Measurements from ENCODE around the gene ZNF132. TPM values are rescaled to one million over a fixed set of nuclear protein-coding genes. Genes with fewer than 3 reads are reported as not detected.

Gene ZNF132
- total RNA-seq, 1 experiment from 2014 or later: 2.6 TPM

DNA sequence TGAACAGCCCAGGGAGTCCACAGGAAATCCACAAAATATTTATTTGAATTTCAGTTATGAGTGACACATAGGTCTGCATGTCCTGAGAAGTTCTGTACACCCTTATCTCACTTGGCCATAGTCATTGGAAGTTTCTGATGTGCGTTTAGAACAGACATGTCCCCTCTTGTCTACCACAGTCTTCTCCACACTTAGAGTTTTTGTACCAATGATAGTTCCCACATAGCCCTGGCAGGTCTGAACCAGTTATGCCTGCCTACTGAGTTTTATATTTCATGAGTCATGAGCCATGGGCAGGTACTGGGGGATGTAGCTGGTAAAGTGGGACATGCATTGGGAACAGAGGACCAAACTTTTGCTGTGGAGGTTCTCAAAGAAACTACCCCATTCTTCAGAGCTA is 11.3 kb downstream of the ZNF132 start:
- Mint-ChIP-seq H3K27me3 (ENCODE audit: low read depth) (peaks cover 60% of the 10 kb centered on the region), H3K27ac (no peak overlapping the region), H3K9me3 (peaks cover 80% of the 10 kb centered on the region), H3K4me3 (no peak overlapping the region), H3K4me1 (no peaks in the 10 kb centered on the region), H3K36me3 (peaks cover 39% of the 10 kb centered on the region)
- no peak for ATAC-seq
- ChIA-PET CTCF (no interaction called here), POLR2A (no interaction called here)
- TF ChIP-seq RORB (CRISPR knock-in tag; IDR thresholded peaks at IDR 0.05): no peak
- TF ChIP-seq, protein P1, sequence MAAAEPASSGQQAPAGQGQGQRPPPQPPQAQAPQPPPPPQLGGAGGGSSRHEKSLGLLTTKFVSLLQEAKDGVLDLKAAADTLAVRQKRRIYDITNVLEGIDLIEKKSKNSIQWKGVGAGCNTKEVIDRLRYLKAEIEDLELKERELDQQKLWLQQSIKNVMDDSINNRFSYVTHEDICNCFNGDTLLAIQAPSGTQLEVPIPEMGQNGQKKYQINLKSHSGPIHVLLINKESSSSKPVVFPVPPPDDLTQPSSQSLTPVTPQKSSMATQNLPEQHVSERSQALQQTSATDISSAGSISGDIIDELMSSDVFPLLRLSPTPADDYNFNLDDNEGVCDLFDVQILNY (CRISPR knock-in tag; IDR thresholded peaks at IDR 0.05): no peak
- DNase-seq (ENCODE audit: low spot score): no peak

DNA sequence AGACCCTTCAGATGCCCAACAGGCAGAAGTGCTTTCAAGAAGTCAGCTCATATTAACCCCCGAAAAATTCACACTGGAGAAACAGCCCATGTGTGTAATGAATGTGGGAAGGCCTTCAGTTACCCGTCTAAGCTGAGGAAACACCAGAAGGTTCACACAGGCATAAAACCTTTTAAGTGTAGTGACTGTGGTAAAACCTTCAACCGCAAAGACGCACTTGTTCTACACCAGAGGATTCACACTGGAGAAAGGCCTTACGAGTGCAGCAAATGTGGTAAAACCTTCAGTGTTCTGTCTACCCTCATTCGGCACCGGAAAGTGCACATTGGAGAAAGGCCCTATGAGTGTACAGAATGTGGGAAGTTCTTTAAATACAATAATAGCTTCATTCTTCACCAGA is 22.9 kb downstream of the ZNF132 start:
- ATAC-seq (no peak), DNase-seq (ENCODE audit: low spot score) (no peak)
- Mint-ChIP-seq H3K4me1 (no peaks in the 10 kb centered on the region), H3K27ac (no peak overlapping the region), H3K4me3 (no peak overlapping the region), H3K9me3 (no peaks in the 10 kb centered on the region), H3K36me3 (peaks cover 21% of the 10 kb centered on the region), H3K27me3 (ENCODE audit: low read depth) (no peaks in the 10 kb centered on the region)
- ChIA-PET CTCF (no interaction called here), POLR2A (no interaction called here)
- TF ChIP-seq, protein P2, sequence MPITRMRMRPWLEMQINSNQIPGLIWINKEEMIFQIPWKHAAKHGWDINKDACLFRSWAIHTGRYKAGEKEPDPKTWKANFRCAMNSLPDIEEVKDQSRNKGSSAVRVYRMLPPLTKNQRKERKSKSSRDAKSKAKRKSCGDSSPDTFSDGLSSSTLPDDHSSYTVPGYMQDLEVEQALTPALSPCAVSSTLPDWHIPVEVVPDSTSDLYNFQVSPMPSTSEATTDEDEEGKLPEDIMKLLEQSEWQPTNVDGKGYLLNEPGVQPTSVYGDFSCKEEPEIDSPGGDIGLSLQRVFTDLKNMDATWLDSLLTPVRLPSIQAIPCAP (CRISPR knock-in tag; IDR thresholded peaks at IDR 0.05): no peak
- no peak for TF ChIP-seq CBFB (CRISPR knock-in tag; IDR thresholded peaks at IDR 0.05; ENCODE audit: low read depth)
- TF ChIP-seq, protein P1 (CRISPR knock-in tag; IDR thresholded peaks at IDR 0.05): no peak
- no peak for TF ChIP-seq SOX15 (CRISPR knock-in tag; IDR thresholded peaks at IDR 0.05)
- TF ChIP-seq, protein P3, sequence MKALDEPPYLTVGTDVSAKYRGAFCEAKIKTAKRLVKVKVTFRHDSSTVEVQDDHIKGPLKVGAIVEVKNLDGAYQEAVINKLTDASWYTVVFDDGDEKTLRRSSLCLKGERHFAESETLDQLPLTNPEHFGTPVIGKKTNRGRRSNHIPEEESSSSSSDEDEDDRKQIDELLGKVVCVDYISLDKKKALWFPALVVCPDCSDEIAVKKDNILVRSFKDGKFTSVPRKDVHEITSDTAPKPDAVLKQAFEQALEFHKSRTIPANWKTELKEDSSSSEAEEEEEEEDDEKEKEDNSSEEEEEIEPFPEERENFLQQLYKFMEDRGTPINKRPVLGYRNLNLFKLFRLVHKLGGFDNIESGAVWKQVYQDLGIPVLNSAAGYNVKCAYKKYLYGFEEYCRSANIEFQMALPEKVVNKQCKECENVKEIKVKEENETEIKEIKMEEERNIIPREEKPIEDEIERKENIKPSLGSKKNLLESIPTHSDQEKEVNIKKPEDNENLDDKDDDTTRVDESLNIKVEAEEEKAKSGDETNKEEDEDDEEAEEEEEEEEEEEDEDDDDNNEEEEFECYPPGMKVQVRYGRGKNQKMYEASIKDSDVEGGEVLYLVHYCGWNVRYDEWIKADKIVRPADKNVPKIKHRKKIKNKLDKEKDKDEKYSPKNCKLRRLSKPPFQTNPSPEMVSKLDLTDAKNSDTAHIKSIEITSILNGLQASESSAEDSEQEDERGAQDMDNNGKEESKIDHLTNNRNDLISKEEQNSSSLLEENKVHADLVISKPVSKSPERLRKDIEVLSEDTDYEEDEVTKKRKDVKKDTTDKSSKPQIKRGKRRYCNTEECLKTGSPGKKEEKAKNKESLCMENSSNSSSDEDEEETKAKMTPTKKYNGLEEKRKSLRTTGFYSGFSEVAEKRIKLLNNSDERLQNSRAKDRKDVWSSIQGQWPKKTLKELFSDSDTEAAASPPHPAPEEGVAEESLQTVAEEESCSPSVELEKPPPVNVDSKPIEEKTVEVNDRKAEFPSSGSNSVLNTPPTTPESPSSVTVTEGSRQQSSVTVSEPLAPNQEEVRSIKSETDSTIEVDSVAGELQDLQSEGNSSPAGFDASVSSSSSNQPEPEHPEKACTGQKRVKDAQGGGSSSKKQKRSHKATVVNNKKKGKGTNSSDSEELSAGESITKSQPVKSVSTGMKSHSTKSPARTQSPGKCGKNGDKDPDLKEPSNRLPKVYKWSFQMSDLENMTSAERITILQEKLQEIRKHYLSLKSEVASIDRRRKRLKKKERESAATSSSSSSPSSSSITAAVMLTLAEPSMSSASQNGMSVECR (CRISPR knock-in tag; IDR thresholded peaks at IDR 0.05; ENCODE audit: borderline replicate concordance): no peak
- no peak for TF ChIP-seq CREM (CRISPR knock-in tag; IDR thresholded peaks at IDR 0.05)
- no peak for TF ChIP-seq ZNF219 (CRISPR knock-in tag; IDR thresholded peaks at IDR 0.05; ENCODE audit: borderline replicate concordance)
- TF ChIP-seq ELF4 (CRISPR knock-in tag; IDR thresholded peaks at IDR 0.05; ENCODE audit: low read depth): no peak
- TF ChIP-seq, protein P4, sequence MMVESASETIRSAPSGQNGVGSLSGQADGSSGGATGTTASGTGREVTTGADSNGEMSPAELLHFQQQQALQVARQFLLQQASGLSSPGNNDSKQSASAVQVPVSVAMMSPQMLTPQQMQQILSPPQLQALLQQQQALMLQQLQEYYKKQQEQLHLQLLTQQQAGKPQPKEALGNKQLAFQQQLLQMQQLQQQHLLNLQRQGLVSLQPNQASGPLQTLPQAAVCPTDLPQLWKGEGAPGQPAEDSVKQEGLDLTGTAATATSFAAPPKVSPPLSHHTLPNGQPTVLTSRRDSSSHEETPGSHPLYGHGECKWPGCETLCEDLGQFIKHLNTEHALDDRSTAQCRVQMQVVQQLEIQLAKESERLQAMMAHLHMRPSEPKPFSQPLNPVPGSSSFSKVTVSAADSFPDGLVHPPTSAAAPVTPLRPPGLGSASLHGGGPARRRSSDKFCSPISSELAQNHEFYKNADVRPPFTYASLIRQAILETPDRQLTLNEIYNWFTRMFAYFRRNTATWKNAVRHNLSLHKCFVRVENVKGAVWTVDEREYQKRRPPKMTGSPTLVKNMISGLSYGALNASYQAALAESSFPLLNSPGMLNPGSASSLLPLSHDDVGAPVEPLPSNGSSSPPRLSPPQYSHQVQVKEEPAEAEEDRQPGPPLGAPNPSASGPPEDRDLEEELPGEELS (CRISPR knock-in tag; IDR thresholded peaks at IDR 0.05): no peak
- TF ChIP-seq JAZF1 (CRISPR knock-in tag; IDR thresholded peaks at IDR 0.05): no peak

DNA sequence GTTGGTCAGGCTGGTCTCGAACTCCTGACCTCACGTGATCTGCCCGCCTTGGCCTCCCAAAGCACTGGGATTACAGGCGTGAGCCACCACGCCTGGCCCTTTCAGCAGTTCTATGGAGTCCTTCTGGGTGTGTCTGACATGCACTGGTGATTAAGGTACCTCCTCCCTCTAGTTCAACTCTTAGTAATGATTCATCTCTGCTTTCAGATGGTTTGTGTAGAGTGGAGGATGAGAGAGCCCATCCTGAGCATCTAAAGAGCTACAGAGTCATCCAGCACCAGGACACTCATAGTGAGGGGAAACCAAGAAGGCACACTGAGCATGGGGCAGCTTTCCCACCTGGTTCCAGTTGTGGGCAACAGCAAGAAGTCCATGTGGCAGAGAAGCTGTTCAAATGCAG is 23.3 kb downstream of the ZNF132 start:
- Mint-ChIP-seq H3K9me3 (no peaks in the 10 kb centered on the region), H3K4me3 (no peak overlapping the region), H3K36me3 (peaks cover 21% of the 10 kb centered on the region), H3K27ac (no peak overlapping the region), H3K27me3 (ENCODE audit: low read depth) (no peaks in the 10 kb centered on the region), H3K4me1 (no peaks in the 10 kb centered on the region)
- ChIA-PET POLR2A (no interaction called here), CTCF (no interaction called here)
- ATAC-seq (no peak), DNase-seq (ENCODE audit: low spot score) (no peak)
- TF ChIP-seq ZNF121 (CRISPR knock-in tag; IDR thresholded peaks at IDR 0.05): no peak
- TF ChIP-seq, protein P5, sequence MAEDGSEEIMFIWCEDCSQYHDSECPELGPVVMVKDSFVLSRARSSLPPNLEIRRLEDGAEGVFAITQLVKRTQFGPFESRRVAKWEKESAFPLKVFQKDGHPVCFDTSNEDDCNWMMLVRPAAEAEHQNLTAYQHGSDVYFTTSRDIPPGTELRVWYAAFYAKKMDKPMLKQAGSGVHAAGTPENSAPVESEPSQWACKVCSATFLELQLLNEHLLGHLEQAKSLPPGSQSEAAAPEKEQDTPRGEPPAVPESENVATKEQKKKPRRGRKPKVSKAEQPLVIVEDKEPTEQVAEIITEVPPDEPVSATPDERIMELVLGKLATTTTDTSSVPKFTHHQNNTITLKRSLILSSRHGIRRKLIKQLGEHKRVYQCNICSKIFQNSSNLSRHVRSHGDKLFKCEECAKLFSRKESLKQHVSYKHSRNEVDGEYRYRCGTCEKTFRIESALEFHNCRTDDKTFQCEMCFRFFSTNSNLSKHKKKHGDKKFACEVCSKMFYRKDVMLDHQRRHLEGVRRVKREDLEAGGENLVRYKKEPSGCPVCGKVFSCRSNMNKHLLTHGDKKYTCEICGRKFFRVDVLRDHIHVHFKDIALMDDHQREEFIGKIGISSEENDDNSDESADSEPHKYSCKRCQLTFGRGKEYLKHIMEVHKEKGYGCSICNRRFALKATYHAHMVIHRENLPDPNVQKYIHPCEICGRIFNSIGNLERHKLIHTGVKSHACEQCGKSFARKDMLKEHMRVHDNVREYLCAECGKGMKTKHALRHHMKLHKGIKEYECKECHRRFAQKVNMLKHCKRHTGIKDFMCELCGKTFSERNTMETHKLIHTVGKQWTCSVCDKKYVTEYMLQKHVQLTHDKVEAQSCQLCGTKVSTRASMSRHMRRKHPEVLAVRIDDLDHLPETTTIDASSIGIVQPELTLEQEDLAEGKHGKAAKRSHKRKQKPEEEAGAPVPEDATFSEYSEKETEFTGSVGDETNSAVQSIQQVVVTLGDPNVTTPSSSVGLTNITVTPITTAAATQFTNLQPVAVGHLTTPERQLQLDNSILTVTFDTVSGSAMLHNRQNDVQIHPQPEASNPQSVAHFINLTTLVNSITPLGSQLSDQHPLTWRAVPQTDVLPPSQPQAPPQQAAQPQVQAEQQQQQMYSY (CRISPR knock-in tag; IDR thresholded peaks at IDR 0.05): no peak
- TF ChIP-seq, protein P6, sequence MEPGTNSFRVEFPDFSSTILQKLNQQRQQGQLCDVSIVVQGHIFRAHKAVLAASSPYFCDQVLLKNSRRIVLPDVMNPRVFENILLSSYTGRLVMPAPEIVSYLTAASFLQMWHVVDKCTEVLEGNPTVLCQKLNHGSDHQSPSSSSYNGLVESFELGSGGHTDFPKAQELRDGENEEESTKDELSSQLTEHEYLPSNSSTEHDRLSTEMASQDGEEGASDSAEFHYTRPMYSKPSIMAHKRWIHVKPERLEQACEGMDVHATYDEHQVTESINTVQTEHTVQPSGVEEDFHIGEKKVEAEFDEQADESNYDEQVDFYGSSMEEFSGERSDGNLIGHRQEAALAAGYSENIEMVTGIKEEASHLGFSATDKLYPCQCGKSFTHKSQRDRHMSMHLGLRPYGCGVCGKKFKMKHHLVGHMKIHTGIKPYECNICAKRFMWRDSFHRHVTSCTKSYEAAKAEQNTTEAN (CRISPR knock-in tag; IDR thresholded peaks at IDR 0.05): no peak
- TF ChIP-seq OVOL2 (CRISPR knock-in tag; IDR thresholded peaks at IDR 0.05; ENCODE audit: borderline replicate concordance): no peak
- no peak for TF ChIP-seq NFATC4 (CRISPR knock-in tag; IDR thresholded peaks at IDR 0.05)
- no peak for TF ChIP-seq CREB1 (CRISPR knock-in tag; IDR thresholded peaks at IDR 0.05)
- no peak for TF ChIP-seq MYBL2 (CRISPR knock-in tag; IDR thresholded peaks at IDR 0.05)
- TF ChIP-seq TEAD1 (CRISPR knock-in tag; IDR thresholded peaks at IDR 0.05): no peak
